ENCODE results near the gene TP73. TPM values are rescaled to one million over a fixed set of nuclear protein-coding genes. Genes with fewer than 3 reads are reported as not detected.

Gene TP73
- total RNA-seq, 1 experiment from 2014 or later = 0.54 TPM

- no peak for TF ChIP-seq CTCF (IDR thresholded peaks at IDR 0.05; ENCODE audit: unreplicated experiment)
- CTCF ChIA-PET = no interaction called here
- no peak overlapping the region for H3K27ac Mint-ChIP-seq (ENCODE audit: unreplicated experiment)
- intact Hi-C loops (cut with micrococcal nuclease; ENCODE audit: unreplicated experiment) = loop anchor here (10.0 kb wide), 1 partner anchor 67 kb away; no protein-coding TSS in a partner anchor
- no peaks in the 10 kb centered on the region for H3K9me3 Mint-ChIP-seq (ENCODE audit: low read depth, unreplicated experiment)
- no peak overlapping the region for H3K4me3 Mint-ChIP-seq (ENCODE audit: low read depth, unreplicated experiment)
- H3K4me1 Mint-ChIP-seq (ENCODE audit: low read depth, unreplicated experiment) = no peaks in the 10 kb centered on the region
- peaks cover 54% of the 10 kb centered on the region for H3K27me3 Mint-ChIP-seq (ENCODE audit: unreplicated experiment)
- DNase-seq = no peak
- H3K36me3 Mint-ChIP-seq (ENCODE audit: insufficient read depth, unreplicated experiment) = no peaks in the 10 kb centered on the region
- no TSS peak for BruUV-seq (replicated peaks)
Observed at GRCh38 chr1:3658231-3658615, 5.9 kb downstream of the TP73 start.

- DNase-seq = no peak
- Mint-ChIP-seq H3K27ac (ENCODE audit: unreplicated experiment) (no peak overlapping the region), H3K36me3 (ENCODE audit: insufficient read depth, unreplicated experiment) (no peaks in the 10 kb centered on the region), H3K4me1 (ENCODE audit: low read depth, unreplicated experiment) (no peaks in the 10 kb centered on the region), H3K27me3 (ENCODE audit: unreplicated experiment) (peaks cover 45% of the 10 kb centered on the region), H3K4me3 (ENCODE audit: low read depth, unreplicated experiment) (no peak overlapping the region), H3K9me3 (ENCODE audit: low read depth, unreplicated experiment) (no peaks in the 10 kb centered on the region)
- CTCF ChIA-PET = no interaction called here
- intact Hi-C loops (cut with micrococcal nuclease; ENCODE audit: unreplicated experiment) = loop anchor here (10.0 kb wide), 1 partner anchor 66 kb away; no protein-coding TSS in a partner anchor
- BruUV-seq (replicated peaks) = no TSS peak
- no peak for TF ChIP-seq CTCF (IDR thresholded peaks at IDR 0.05; ENCODE audit: unreplicated experiment)
Observed at GRCh38 chr1:3659093-3659492, 6.8 kb downstream of the TP73 start.

GRCh38 chr1:3660704-3661103, 8.4 kb downstream of the TP73 start:
- Mint-ChIP-seq H3K36me3 (ENCODE audit: insufficient read depth, unreplicated experiment) (no peaks in the 10 kb centered on the region), H3K9me3 (ENCODE audit: low read depth, unreplicated experiment) (no peaks in the 10 kb centered on the region), H3K4me3 (ENCODE audit: low read depth, unreplicated experiment) (no peak overlapping the region), H3K27me3 (ENCODE audit: unreplicated experiment) (peaks cover 31% of the 10 kb centered on the region), H3K4me1 (ENCODE audit: low read depth, unreplicated experiment) (no peaks in the 10 kb centered on the region), H3K27ac (ENCODE audit: unreplicated experiment) (no peak overlapping the region)
- DNase-seq = no peak
- intact Hi-C loops (cut with micrococcal nuclease; ENCODE audit: unreplicated experiment) = no loop called here
- CTCF ChIA-PET = no interaction called here
- no peak for TF ChIP-seq CTCF (IDR thresholded peaks at IDR 0.05; ENCODE audit: unreplicated experiment)
- BruUV-seq (replicated peaks) = no TSS peak

GRCh38 chr1:3661631-3662030, 9.3 kb downstream of the TP73 start:
- TF ChIP-seq CTCF (IDR thresholded peaks at IDR 0.05; ENCODE audit: unreplicated experiment) = no peak
- H3K4me3 Mint-ChIP-seq (ENCODE audit: low read depth, unreplicated experiment) = no peak overlapping the region
- CTCF ChIA-PET = no interaction called here
- no peak overlapping the region for H3K27ac Mint-ChIP-seq (ENCODE audit: unreplicated experiment)
- H3K9me3 Mint-ChIP-seq (ENCODE audit: low read depth, unreplicated experiment) = no peaks in the 10 kb centered on the region
- peaks cover 27% of the 10 kb centered on the region for H3K27me3 Mint-ChIP-seq (ENCODE audit: unreplicated experiment)
- intact Hi-C loops (cut with micrococcal nuclease; ENCODE audit: unreplicated experiment) = no loop called here
- BruUV-seq (replicated peaks) = no TSS peak
- no peak for DNase-seq
- H3K36me3 Mint-ChIP-seq (ENCODE audit: insufficient read depth, unreplicated experiment) = no peaks in the 10 kb centered on the region
- H3K4me1 Mint-ChIP-seq (ENCODE audit: low read depth, unreplicated experiment) = no peaks in the 10 kb centered on the region
